ENCODE data around the gene BCL7A.
A peak's percentile ranks its signal among the peaks of the same experiment; 100 is the strongest.

BCL7A gene

DNA sequence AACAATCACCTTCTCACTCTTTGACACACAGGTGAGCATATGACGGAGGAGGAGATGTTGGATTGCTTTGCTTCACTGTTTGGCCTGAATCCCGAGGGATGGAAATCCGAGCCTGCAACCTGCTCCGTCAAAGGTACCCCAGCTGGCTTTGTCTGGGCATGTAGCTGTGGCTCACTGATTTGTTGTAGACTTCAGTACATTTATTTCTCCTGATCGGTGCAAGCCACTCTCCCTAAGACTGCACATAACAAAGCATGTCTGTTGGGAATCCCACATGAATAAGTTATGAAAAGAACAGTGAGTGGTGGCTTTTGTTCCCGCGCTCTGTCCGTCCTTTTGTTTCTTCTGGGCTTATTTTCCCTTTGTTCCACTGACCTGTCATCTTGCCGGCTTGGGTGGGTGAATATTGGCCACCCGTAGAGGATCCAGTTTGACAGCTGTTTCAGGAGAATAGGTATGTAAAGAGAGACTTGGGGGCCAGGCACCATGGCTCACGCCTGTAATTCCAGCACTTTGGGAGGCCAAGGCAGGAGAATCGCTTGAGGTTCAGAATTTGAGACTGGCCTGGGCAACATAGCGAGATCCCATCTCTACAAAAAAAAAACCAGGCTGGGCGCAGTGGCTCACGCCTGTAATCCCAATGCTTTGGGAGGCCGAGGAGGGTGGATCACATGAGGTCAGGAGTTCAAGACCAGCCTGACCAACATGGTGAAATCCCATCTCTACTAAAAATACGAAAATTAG, 20.0 kb upstream of the BCL7A start:
- no peak for DNase-seq

DNA sequence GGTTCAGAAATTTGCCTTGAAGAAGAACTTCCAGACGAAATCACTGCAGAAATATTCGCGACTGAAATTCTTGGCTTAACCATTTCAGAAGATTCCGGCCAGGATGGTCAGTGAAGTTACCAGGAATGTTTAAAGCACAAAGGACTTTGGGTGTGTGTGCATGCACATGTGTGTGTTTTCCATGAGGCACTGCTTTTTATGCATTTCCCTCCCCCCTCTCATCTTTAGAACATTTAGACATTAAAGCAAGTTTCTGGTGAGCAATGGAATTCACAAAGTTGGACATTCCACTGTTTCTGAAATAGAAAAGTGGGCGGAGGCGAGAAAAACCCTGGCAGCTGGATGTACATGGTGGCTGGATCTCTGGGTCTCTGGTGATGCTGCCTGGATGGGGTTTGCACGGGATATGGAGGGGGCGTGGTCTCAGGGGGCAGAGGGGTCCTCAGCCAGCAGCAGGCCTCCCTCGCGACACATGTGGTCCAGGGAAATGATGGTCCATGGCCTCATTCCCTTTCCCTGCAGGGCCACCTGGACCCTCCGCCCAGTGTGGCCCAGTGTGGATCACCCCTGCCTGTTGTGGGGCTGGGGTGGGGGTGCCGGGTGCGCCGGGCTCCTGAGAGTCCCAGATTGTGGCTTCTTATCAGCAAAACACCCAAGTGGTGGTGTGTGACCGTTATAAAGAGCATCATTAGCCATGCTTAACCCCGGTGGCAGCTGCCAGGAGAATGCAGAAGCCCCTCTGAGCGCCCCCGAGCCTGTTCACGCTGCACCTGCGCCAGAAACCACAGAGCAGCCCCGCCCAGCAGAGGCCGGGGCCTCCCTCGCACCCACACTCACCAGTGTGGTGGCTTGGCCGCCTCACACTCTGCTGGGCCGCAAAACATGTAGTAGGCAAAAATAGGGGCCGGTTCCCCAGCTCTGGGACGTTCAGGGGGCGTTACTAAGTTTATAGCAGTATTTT, 17.8 kb upstream of the BCL7A start:
- DNase-seq = no peak

DNA sequence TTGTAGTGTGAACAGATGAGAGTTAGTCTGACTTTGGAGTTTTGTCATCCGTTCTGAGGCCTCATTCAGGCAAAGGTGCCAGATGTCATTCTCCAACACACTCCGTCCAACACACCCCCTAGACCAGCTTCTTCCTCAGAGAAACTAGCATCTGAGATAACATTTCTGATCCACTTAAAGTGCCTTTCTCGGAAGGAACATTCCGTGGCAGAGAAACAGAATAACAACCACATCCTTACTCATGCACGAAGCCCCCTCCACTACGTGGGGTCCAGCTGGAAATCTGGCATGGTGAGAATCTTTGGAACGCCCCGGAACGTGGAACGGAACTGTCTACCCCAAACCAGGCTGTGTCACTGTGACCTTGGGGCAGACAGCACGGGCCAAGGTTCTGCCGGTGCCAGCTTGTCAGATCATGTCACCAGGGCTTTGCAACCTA, 17.0 kb upstream of the BCL7A start:
- no peak for DNase-seq

DNA sequence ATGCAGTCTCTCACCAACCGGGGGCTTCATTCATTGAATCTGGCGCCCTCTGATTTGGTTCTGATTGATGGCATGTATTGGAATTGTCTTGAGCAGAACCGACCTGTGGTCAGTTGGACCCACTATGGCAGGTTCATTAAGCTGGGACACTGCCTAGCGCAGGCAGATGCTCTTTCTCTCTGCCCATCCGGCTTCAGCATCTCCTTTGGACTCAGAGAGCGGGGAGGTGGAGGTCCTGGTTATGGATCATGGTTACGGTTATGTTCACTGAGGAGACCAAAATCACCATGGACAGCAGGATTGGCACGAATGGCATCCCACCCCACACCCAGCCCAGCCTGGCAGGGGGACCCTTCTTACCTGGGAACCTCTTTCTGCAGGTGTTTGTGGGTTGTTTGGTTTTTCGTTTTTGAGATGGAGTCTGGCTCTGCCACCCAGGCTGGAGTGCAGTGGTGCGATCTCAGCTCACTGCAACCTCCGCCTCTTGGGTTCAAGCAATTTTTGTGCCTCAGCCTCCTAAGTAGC, 16.4 kb upstream of the BCL7A start:
- no peak for DNase-seq

DNA sequence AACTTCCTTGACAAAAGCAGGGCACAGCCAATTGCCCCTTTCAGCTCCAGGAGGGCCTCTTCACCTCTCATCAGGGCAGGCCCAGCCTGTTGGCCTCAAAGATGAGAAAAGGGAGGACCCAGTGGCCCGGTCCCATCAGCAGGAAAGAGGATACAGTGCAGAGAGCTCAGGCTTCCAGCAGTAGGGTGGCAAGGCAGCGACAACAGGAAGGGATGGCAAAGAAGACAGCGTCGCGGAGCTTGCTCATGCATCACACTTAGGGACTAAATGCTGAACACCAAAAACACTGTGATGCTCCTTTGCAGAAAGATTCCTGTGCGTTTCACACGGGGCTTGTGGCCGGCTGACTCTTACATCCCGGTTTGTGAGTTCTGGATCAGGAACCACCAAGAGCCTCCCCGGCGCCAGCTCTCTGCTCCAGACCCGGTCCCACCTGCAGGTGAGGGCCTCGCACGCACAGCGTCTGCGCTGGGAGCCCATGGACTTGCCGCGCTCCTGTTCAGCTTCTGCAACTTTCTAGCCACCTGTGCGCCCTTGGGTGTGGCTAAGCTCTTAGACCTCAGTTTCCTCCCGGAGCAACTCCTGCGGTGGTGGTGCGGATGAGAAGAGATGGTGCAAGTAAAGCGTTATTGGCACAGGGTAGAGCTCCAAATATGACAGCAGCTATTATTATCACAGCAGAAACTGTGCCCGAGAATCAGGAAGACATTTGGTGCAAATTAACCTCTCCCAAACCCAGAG, 15.3 kb upstream of the BCL7A start:
- DNase-seq = no peak

DNA sequence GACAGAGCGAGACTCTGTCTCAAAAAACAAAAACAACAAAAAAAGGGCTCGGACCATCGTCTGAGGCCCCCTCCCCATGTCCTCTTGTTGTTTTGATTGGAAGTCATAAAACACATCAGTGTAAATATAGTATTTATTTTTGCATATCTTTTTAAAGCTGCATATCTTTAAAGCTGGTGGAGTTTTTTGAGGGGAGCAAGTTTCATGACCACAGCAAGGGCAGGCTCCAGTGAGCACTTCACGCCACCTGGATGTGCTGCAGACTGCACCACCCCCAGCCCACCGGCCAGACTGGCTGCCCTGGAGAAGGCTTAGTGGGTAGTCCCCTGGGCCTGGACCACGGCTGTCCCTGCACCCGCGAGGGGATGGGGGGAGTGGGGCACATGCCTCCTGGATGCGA, 11.9 kb upstream of the BCL7A start:
- no peak for DNase-seq

DNA sequence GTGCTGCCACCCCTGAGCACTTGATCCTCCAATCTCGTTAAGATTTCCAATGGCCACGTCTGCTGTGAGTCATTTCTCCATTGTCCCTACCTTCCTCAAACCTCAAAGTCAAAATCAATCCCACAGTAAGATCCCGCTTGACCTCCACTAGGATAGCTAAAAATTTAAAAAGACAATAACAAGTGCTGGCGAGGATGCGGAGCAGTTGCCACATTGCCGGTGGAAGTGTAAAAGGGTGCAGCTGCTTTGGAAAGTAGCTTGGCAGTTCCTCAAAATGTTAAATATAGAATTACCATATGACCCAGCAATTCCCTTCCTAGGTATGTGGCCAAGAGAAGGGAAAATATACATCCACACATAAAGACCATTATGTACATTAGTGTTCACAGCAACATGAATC, 9.5 kb upstream of the BCL7A start:
- DNase-seq = no peak

DNA sequence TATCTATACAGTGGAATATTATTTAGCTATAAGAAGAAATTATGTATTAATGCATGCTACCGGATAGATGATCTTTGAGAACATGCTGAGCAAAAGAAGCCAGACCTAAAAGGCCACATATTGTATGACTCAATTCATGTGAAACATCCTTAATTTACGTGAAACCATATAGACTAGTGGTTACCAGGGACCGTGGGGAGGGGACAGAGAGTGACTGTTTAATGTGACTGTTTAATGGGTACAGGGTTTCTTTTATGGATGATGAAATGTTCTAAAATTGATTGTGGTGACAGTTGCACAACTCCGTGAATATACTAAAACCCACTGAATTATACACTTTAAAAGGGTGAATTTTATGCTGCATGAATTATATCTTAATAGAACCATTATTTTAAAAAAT, 8.5 kb upstream of the BCL7A start:
- no peak for DNase-seq

DNA sequence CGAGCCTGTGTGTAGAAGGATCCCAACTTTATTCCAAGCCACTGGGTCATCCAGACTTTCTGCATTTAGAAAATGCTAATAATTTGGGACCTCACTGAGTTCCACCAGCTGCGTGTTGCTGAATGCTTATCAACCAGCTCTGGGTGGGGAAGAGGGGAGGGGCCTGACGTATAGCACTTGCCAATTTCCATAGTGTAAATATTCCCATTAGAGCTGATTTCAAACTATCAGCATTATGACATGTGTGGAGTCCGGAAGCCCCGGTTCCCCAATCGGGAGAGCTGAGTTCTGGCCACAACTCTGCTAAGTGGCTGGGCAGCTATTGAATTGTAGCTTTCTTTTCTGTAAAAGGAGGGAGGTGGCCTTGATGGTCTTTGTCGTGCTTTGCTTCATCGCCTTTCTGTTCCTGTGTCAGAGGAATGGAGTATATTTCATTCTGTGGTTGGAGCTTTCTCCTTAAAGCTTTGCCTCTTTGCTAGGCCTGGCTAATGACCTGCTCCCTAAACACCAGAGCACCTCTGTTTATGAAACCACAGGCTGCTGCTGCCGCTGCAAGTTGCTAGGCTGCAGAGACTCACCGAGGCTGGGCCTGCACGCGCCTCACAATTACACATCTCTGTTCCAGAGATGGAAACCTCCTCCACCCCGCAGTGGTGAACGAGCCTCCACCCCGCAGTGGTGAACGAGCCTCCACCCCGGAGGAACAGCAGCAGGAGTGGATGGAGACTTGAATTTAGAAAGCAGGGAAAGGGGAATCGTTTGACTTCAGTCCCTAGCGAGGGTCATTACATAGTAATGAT, 7.7 kb upstream of the BCL7A start:
- DNase-seq = no peak

DNA sequence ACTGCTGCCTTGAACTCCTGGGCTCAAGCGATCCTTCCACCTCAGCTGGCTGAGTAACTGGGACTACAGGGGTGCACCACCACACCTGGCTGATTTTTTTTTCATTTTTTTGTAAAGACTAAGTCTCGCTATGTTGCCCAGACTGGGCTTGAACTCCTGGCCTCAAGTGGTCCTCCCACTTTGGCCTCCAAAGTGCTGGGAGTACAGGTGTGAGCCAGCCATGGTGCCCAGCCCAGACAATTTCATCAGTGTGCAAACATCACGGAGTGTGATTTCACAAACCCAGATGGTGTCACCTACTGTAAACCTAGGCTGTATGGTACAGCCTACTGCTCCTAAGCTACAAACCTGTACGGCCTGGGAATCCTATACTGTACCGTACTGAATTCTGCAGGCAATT, 6.9 kb upstream of the BCL7A start:
- DNase-seq = no peak

DNA sequence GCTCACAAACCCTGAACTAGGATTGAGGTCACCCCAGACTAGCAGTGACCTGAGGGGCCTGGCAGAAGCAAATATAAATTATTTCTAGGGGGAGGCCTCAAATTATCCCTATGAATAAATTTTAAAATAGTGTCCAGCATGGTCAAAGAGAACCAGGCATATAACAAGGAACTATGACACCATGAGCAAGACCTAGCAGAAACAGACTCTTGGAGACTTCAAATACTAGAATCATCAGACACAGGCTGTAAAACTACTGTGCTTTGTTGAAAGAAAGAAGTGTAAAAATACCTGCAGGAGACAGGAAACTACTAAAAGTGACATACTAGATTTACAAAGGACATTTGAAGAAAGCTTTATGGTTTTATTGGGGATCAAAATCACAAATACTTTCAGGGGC, 3.2 kb upstream of the BCL7A start:
- DNase-seq = no peak

DNA sequence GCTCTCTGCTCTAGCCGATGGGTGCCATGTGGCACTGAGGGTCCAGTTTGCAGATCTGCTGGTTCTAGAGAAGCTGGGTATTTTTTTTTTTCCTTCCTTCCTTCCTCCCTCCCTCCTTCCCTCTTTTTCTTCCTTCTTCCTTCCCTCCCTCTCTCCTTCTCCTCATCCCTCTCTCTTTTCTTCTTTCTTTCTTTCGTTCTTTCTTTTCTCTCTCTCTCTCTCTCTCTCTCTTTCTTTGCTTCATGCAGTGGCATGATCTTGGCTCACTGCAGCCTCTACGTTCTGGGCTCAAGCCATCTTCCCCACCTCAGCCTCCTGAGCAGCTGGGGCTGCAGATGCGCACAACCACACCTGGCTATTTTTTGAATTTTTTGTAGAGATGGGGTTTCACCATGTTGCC, 2.7 kb upstream of the BCL7A start:
- no peak for DNase-seq

DNA sequence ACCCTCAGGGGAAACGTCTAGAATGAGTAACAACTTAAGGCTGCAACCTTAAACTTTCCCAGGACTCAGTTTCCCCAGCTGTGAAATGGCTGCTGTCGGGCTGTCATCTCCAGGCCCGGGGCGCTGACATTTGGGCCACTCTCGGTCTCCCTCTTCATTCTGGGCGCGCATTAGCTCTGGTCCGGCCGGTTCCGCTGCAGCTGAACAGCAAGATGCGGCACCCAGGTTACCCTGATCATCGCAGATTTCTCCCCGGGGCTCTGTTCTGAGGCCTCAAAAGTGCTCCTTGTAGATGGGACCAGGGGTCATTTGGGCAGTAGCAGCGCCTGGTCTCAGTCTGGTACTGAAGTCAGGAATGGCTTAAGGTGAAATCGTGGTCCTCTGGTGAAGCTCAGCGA, 890 bp upstream of the BCL7A start:
- no peak for DNase-seq

DNA sequence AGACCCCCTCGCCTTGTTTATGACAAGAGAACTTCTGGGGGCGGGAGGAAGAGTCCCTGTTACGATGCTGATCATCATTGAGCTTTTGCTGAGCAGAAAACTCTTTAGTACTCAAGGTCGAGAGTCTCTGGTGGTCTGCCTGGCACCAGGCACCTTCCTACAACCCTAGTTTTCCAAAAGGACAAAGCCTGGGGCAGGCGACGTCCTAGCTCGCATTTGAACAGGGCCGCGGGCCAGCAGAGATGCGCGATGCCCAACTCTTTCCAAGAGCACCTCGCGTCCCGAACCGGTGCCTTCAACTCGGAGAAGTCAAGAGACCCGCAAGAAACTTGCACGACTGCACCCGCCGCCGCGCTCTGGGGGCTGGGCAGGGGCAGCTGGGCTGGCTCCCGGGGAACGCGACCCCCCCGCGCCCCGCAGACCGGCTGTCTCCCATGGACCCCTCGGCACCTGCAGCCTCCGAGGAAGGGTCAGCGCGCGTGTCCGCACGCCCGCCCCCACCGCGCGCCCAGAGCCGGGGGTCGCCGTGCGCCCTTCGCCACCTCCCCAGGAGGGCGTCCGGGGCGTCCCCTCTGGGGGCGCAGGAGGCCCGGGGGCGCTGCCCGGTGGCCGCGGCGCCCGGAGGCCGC, 377 bp upstream of the BCL7A start:
- DNase-seq = peak; percentile 44 to 48

DNA sequence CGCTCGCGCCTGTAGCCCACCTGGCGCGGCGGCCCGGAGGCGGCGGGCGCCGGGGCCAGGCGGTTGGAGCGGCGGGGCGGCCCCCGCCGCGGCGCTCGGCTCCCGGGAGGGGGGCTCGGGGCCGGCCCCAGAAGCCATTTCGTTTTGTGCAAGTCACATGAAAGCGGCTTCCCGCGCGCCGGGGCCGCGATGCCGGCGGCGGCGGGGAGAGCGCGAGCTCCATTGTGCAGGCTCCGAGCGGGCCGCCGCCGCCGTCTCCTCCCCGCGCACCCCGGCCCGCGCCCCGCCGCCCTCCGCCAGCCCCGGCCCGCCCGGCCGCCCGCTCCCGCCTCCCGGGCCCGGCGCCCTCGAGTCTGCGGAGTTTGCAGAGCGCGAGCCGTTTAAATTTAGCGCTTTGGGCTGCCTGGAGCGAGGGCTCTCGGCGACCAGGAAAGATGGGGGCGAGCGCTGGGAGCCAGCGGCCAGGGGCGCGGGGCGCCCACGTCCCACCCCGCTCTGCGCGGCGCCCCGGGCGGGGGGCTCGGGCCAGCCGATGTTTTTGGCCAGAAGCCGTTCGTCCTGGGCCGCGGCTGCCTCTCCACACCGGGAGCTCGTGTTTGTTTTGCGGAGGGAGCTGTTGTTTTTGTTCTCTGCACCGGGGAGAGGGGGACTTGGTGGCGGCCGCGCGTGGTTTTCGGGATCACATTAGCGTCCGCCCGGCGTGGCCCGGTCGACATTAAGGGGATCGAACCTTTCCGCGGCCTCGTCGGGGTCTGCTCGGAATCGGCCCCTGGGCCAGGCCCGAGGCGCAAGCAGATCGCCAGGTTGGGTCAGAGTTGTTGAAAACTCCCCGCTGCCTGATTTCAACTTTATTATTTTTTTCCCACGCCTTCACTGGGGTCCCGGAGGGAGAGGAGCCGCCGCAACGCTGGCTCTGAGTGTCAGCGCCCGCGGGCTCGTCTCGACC, 982 bp downstream of the BCL7A start:
- peak; percentile 51 to 63 for DNase-seq

DNA sequence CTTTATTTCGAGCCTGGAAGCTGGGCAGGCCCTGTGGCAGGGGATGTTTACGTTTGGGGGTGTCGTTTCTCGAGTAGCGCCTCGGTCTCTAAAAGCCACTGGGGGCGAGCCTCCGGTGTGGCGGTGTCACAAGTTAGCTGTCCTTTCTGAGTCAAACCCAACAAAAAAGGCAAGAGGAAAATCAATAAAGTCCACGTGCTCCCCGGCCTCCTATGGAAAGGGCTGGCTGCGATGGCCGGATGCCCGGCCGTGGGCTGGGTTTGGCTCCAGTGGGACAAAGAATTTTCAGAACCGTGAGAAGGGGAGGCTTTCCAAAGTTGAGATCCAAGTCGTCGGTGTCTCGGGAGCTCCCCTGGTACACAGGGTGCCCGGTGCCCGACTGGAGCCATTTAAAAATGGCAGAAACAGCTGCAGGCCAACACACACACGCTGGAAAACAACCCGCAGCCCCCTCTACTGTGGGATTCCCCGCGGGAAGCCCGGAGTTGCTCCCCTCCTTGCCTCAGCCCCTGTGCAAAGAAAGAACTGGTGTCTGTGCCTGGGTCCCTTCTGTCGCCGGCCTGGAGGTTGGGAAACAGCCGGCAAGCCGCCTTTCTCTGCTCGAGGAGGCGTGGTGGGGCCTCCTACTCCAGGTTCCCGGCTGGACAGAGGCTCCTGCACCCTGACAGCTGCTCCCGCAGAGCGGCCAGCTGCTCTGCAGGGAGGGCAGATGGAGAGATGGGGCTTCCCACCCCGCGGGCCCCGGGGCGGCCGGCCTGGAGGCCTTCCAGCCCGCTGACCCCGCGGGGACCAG, 1.9 kb downstream of the BCL7A start:
- peak; percentile 48 to 49 for DNase-seq

DNA sequence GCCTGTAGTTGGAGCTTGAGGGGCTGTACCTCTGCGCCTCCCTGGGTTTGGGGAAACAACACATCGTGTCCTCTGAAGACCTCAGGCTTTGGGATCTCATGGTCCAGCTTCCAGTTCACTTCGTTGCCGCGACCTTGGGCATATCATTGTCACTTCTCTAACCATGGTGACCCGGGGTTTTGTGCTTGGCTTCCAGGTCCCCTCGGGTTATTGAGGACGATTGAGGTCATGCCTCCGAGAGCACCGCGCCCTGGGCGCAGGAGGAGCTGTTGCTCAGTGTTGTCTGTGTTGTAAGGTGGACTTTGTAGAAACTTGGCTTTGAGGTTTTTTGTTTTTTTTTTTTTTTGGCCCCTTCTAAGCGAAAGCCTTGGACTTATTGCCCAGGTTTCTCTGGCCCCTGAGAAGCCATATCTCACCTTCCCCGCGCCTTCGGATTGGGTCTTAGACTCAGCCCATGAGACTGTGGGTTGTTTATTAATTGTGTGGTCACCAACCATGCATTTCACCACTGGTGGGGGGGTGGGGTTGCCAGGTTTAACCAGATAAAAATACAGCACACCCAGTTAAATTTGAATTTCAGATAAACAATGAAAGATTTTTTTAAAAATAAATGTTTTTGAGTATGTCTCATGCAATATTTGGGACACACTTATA, 2.6 kb downstream of the BCL7A start:
- DNase-seq = no peak

DNA sequence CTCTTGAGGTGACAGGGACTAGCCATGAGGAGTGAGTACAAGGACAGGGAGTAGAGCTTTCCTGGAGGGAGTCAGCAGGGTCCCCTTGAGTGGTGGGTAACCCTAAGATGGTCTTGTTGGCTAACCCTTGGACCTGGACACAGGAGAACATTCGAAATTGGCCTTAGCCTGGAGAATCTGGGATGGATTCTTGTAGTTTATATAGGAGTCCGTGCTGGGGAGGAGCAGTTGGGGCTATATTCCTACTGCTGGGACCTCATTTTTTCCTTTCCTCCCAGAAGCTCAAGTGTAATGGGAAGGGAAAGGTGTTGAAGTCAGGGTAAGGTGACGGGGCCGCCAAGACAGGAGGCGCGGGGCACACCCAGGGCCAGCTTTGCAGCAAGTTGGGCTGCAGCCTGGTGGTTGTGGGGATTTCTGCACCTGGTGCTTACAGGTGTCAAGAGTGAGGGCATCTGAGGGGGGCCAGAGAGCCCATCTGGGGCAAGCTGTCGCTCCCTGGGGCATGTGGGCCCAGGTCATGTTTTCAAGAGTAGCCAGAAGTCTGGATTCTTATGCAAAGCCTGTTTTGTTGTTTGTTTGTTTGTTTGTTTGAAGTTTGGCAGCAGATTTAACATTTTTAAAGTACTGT, 5.1 kb downstream of the BCL7A start:
- DNase-seq = no peak
